Effector memory CD8-positive, alpha-beta T cell (primary cell): ENCODE measurements around the gene YLPM1.
"Not testable (repeated sequence)": the region's sequence is repeated elsewhere in the genome, so short reads cannot be mapped to it uniquely, and the experiment has no call there.

Experiments
- ATAC-seq: fragments of 150-1000 bp; cut with Tn5 transposase; replicated peaks from 2 replicates; pipeline ENCODE4 v1.10.0; 2021; ENCODE audit warnings: mild to moderate bottlenecking, moderate library complexity
- DNase-seq, 3 experiments: peaks; one replicate each; pipeline ENCODE4 v3.0.0; 2021
- H3K27ac Mint-ChIP-seq, 2 donors: one replicate each; pipeline ENCODE4 v1.8.0; 2022; ENCODE audit warnings: mild to moderate bottlenecking in 2 of 2, mixed read lengths in 2 of 2, moderate library complexity in 2 of 2
- H3K27me3 Mint-ChIP-seq, 2 donors: one replicate each; pipeline ENCODE4 v1.8.0; 2022; ENCODE audit warnings: mixed read lengths in 2 of 2
- H3K36me3 Mint-ChIP-seq: one replicate; pipeline ENCODE4 v1.8.0; 2022; ENCODE audit warnings: mild to moderate bottlenecking, moderate library complexity, mixed read lengths; ENCODE audit not compliant: insufficient read depth
- H3K4me1 Mint-ChIP-seq, 2 donors: one replicate each; pipeline ENCODE4 v1.8.0; 2022; ENCODE audit warnings: low read depth in 2 of 2, mixed read lengths in 2 of 2
- H3K4me3 Mint-ChIP-seq, 2 donors: one replicate each; pipeline ENCODE4 v1.8.0; 2022; ENCODE audit warnings: mild to moderate bottlenecking in 2 of 2, mixed read lengths in 2 of 2, moderate library complexity in 2 of 2
- H3K9me3 Mint-ChIP-seq, 2 donors: one replicate each; pipeline ENCODE4 v1.8.0; 2022; ENCODE audit warnings: mixed read lengths in 2 of 2

The YLPM1 gene

GRCh38 chr14:74758505-74758904 is 4.6 kb upstream of the YLPM1 start:
- H3K4me1 Mint-ChIP-seq, H3K4me3 Mint-ChIP-seq, DNase-seq, ATAC-seq, H3K27me3 Mint-ChIP-seq, H3K36me3 Mint-ChIP-seq, H3K27ac Mint-ChIP-seq, H3K9me3 Mint-ChIP-seq: not testable (repeated sequence)

- ATAC-seq (no peak), DNase-seq (no peak)
- H3K4me3 Mint-ChIP-seq, result peak overlapping the region; percentile 97 to 98
- H3K27ac Mint-ChIP-seq, result peak overlapping the region; percentile 94 to 99
- H3K4me1 Mint-ChIP-seq, result peaks cover 32 to 53% of the 10 kb centered on the region in 2 donors
- H3K9me3 Mint-ChIP-seq, result no peaks in the 10 kb centered on the region
- H3K27me3 Mint-ChIP-seq, result no peaks in the 10 kb centered on the region
- H3K36me3 Mint-ChIP-seq, result peaks cover 16% of the 10 kb centered on the region
These were observed 851 bp downstream of the YLPM1 start for GRCh38 chr14:74763803-74764531.

DNA sequence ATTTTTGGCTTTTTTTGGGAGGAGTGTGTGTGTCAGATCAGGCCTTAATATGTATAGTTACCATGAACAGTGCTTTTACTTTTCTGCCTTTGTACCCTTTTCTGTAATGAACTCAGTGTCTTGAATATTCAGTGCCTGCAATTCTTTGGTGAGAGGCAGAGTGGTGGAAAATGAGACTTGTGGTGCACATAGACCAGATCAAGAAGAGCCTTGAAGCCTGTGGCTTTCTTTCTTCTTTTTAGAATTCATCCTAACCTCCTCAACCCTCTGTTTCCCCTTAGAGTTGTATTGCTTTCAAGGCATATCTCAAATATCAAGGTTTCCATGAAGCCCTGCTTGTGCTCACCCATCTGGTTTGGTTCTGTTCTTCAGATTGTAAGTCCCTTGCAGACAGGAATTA is 2.6 kb downstream of the YLPM1 start:
- Mint-ChIP-seq H3K27me3 (no peaks in the 10 kb centered on the region), H3K4me1 (peaks cover 34 to 56% of the 10 kb centered on the region in 2 donors), H3K27ac (peak overlapping the region; percentile 33 to 94), H3K4me3 (peak overlapping the region; percentile 97 to 98), H3K36me3 (peaks cover 16% of the 10 kb centered on the region), H3K9me3 (no peaks in the 10 kb centered on the region)
- ATAC-seq, result no peak
- DNase-seq, result no peak

DNA sequence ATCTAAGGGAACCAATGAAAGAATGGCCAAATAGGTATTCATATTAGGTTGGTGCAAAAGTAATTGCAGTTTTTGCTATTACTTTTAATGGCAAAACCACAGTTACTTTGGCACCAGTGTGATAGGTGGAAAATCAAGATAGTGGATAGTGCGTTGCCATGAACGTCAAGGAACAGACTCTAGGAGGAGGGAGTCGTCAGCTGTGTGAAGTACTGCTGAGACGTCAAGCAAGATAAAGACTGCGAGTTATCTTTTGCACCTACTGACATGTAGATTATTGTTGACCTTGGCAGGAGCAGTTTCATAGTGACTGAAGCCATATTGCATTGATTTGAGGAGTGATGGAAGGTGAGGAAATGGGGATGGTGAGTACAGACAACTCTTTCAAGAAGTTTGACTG is 8.3 kb downstream of the YLPM1 start:
- Mint-ChIP-seq H3K4me3 (no peak overlapping the region), H3K27ac (peak overlapping the region in 1 of 2 donors; percentile 6)
- no peak for ATAC-seq

GRCh38 chr14:74784634-74785033 is 21.5 kb downstream of the YLPM1 start:
- H3K4me3 Mint-ChIP-seq, result no peak overlapping the region
- DNase-seq, result no peak
- no peak for ATAC-seq
- no peaks in the 10 kb centered on the region for H3K27me3 Mint-ChIP-seq
- peak overlapping the region in 1 of 2 donors; percentile 51 for H3K27ac Mint-ChIP-seq
- peaks cover 75% of the 10 kb centered on the region for H3K36me3 Mint-ChIP-seq
- H3K9me3 Mint-ChIP-seq, result no peaks in the 10 kb centered on the region
- H3K4me1 Mint-ChIP-seq, result peaks cover 9 to 15% of the 10 kb centered on the region in 2 donors

More for the DNA sequence above, 8.3 kb downstream of the YLPM1 start:
- no peaks in the 10 kb centered on the region for H3K9me3 Mint-ChIP-seq
- peaks cover 15% of the 10 kb centered on the region for H3K36me3 Mint-ChIP-seq
- DNase-seq, result no peak
- H3K4me1 Mint-ChIP-seq, result peaks cover 21 to 43% of the 10 kb centered on the region in 2 donors
- H3K27me3 Mint-ChIP-seq, result no peaks in the 10 kb centered on the region

DNA sequence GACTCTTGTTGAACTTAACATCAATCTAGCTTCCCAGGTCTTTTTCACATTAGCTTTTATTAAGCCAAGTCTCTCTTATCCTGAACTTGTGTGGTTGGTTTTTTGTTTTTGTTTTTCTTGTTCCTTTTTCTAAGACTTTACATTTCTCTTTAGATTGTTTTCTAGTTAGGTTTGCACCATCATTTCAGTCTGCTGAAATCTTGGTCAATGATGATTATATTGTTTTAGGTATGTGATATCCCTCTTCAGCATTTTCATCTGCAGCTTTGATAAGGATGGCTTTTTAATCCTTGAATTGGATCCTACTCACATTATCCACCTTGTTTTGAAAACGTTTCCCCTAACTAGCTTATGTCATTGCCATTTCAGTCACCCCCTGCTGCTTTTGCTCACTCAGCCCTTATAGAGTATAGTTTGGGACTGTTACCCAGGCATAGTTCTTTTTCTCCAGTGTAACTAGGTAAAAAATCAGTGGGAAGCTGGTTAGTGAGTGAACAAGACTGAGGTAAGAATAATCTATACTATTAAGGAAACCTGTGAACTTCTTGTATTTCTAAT is 22.0 kb downstream of the YLPM1 start:
- Mint-ChIP-seq H3K27ac (peak overlapping the region; percentile 51 to 81), H3K4me1 (peaks cover 9 to 15% of the 10 kb centered on the region in 2 donors), H3K36me3 (peaks cover 72% of the 10 kb centered on the region), H3K4me3 (no peak overlapping the region), H3K9me3 (no peaks in the 10 kb centered on the region), H3K27me3 (no peaks in the 10 kb centered on the region)
- no peak for ATAC-seq
- no peak for DNase-seq

DNA sequence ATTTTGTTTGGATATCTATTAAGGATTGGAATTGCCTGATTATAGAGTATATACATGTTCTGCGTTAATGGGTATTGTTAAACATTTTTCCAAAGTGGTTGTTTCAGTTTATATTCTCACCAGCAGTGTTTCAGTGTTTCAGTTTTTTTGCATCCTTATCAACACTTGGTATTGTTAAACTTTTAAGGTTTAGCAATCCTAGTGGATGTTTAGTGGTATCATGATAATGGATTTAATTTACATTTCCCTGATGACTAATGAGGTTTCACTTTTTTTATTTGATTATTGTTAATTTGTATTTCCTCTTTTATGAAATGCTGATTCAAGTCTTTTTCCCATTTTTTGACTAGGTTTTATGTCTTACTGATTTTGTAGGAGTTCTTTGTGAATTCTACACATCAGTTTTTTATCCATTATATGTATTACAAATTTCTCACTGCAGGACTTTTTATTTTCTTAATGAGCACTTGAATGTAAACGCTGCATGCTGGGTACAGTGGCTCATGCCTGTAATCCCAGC is 23.7 kb downstream of the YLPM1 start:
- H3K4me1 Mint-ChIP-seq, result peaks cover 14 to 17% of the 10 kb centered on the region in 2 donors
- H3K27me3 Mint-ChIP-seq, result no peaks in the 10 kb centered on the region
- peaks cover 65% of the 10 kb centered on the region for H3K36me3 Mint-ChIP-seq
- H3K27ac Mint-ChIP-seq, result peak overlapping the region in 1 of 2 donors; percentile 54
- DNase-seq (no peak), ATAC-seq (no peak)
- no peaks in the 10 kb centered on the region for H3K9me3 Mint-ChIP-seq
- H3K4me3 Mint-ChIP-seq, result no peak overlapping the region

- DNase-seq (no peak), ATAC-seq (peak; percentile 60)
- peak overlapping the region; percentile 65 to 76 for H3K27ac Mint-ChIP-seq
- no peaks in the 10 kb centered on the region for H3K9me3 Mint-ChIP-seq
- peaks cover 16% of the 10 kb centered on the region for H3K36me3 Mint-ChIP-seq
- peaks cover 32% of the 10 kb centered on the region in 2 donors for H3K4me1 Mint-ChIP-seq
- peak overlapping the region; percentile 53 to 64 for H3K4me3 Mint-ChIP-seq
- no peaks in the 10 kb centered on the region for H3K27me3 Mint-ChIP-seq
These were observed 29.3 kb downstream of the YLPM1 start for GRCh38 chr14:74792249-74793039.

DNA sequence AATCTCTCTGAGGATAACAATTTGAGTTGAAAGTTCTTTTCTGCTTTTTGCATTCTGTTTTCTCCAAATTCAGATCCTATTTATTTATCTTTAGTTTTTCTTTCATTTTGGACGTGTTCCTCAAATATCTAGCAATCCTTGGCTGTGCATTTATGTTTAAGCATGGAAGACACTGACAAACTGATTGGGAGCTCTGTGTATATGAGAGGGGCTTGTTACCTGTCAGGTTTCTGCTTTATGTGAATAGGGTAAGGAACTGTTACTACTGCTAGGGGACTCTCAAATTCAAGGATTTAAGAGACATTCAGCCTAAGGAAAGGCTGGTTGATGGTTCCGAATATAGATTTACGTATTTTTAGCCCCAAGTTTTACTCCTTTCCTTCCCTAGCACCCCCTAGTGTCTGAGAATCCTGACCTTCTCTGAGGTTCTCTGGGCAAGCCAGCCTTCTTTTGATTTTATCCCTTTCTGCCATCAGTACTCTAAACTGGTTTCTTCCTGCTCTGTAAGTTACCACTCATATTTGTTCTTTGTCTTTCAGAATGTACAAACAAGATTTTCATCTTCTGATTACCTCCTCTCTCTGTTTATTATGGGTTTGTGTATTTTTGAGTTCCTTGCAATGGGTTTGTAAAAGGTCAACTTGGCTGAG is 30.5 kb downstream of the YLPM1 start:
- peaks cover 14% of the 10 kb centered on the region for H3K36me3 Mint-ChIP-seq
- no peaks in the 10 kb centered on the region for H3K9me3 Mint-ChIP-seq
- H3K27ac Mint-ChIP-seq, result peak overlapping the region; percentile 65 to 76
- no peaks in the 10 kb centered on the region for H3K27me3 Mint-ChIP-seq
- DNase-seq (no peak), ATAC-seq (no peak)
- peaks cover 32% of the 10 kb centered on the region in 2 donors for H3K4me1 Mint-ChIP-seq
- H3K4me3 Mint-ChIP-seq, result peak overlapping the region; percentile 53 to 64

- peaks cover 36 to 40% of the 10 kb centered on the region in 2 donors for H3K4me1 Mint-ChIP-seq
- H3K36me3 Mint-ChIP-seq, result peaks cover 14% of the 10 kb centered on the region
- H3K27ac Mint-ChIP-seq, result no peak overlapping the region
- H3K27me3 Mint-ChIP-seq, result no peaks in the 10 kb centered on the region
- H3K4me3 Mint-ChIP-seq, result no peak overlapping the region
- ATAC-seq, result no peak
- no peaks in the 10 kb centered on the region for H3K9me3 Mint-ChIP-seq
- no peak for DNase-seq
These were observed 31.8 kb downstream of the YLPM1 start for GRCh38 chr14:74794947-74795346.

GRCh38 chr14:74799765-74800164 is 36.6 kb downstream of the YLPM1 start:
- no peak overlapping the region for H3K4me3 Mint-ChIP-seq
- H3K4me1 Mint-ChIP-seq, result peaks cover 10 to 17% of the 10 kb centered on the region in 2 donors
- peak overlapping the region in 1 of 2 donors; percentile 54 for H3K27ac Mint-ChIP-seq
- no peak for DNase-seq
- H3K36me3 Mint-ChIP-seq, result peaks cover 23% of the 10 kb centered on the region
- no peak for ATAC-seq
- no peaks in the 10 kb centered on the region for H3K9me3 Mint-ChIP-seq
- no peaks in the 10 kb centered on the region for H3K27me3 Mint-ChIP-seq

DNA sequence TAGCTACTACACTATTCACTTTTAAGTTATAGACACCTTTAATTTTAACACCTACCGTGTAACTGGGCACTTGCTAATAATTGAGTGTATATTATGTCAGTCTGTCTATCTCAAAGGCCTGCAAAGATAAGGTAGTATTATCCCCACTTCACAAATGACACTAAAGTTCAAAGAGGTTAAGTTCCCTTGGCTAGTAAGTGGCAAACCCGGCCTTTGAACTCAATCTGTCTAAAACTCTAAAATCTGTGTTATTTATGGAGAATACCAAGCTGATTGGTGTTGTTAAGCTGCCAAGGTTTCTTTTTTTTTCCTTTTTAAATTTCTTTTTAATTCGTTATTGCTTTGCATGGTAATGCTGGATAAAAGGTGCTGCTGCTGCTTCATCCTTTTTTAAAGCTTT is 37.7 kb downstream of the YLPM1 start:
- peaks cover 10 to 17% of the 10 kb centered on the region in 2 donors for H3K4me1 Mint-ChIP-seq
- H3K9me3 Mint-ChIP-seq, result no peaks in the 10 kb centered on the region
- H3K36me3 Mint-ChIP-seq, result peaks cover 26% of the 10 kb centered on the region
- DNase-seq (no peak), ATAC-seq (no peak)
- H3K27ac Mint-ChIP-seq, result no peak overlapping the region
- no peak overlapping the region for H3K4me3 Mint-ChIP-seq
- H3K27me3 Mint-ChIP-seq, result no peaks in the 10 kb centered on the region

DNA sequence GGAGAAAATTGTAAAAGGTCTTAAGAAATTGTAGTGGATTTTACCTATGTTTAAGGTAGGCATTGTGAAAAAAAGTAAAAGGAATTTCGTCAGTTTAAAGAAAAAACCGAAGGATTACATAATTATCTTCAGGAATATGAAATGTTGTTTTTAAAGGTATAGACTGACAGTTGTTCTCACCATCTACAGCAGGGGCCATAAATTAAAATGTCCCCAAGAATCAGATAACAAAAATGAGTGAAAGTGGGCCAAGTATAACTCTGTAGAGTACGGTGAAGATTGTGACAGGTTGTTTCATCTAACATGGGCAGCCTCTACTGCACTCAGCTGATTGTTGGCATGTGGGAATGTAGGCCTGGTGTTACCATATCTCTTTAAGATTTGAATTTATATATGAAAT is 38.3 kb downstream of the YLPM1 start:
- no peaks in the 10 kb centered on the region for H3K9me3 Mint-ChIP-seq
- H3K27me3 Mint-ChIP-seq, result no peaks in the 10 kb centered on the region
- no peak for DNase-seq
- peaks cover 6 to 13% of the 10 kb centered on the region in 2 donors for H3K4me1 Mint-ChIP-seq
- ATAC-seq, result no peak
- peaks cover 31% of the 10 kb centered on the region for H3K36me3 Mint-ChIP-seq
- no peak overlapping the region for H3K27ac Mint-ChIP-seq
- H3K4me3 Mint-ChIP-seq, result no peak overlapping the region
